Testis (tissue), 3 donors: ENCODE data around the gene HFM1. TPM values are rescaled to one million over a fixed set of nuclear protein-coding genes. Genes with fewer than 3 reads are reported as not detected.

ENCODE experiments used
- DNase-seq: peaks from one replicate; pipeline ENCODE4 v3.0.0-alpha.2; 2019
- H3K27ac ChIP-seq, 2 donors: fragments of 200-600 bp; sonication (generic); one replicate each; pipeline ENCODE4 v1.5.1; 2019
- H3K27me3 ChIP-seq: fragments of 200-600 bp; sonication (generic); one replicate; pipeline ENCODE4 v1.5.1; 2019
- H3K36me3 ChIP-seq: fragments of 200-600 bp; sonication (generic); one replicate; pipeline ENCODE4 v1.5.1; 2017; ENCODE audit warnings: low read depth; ENCODE audit errors: missing control alignments
- H3K4me1 ChIP-seq: fragments of 200-600 bp; sonication (generic); one replicate; pipeline ENCODE4 v1.5.1; 2019
- H3K4me3 ChIP-seq, 2 donors: fragments of 200-600 bp; sonication (generic); one replicate each; pipeline ENCODE4 v1.5.1; 2017 to 2019
- H3K9me3 ChIP-seq: fragments of 200-600 bp; sonication (generic); one replicate; pipeline ENCODE4 v1.5.1; 2017
- CTCF ChIP-seq, 3 experiments: fragments of 450-650 bp in 2 of 3; fragments of 200-600 bp in 1 of 3; sonication (generic) in 1 of 3; IDR thresholded peaks; one replicate each; pipeline ENCODE4 v1.5.1; 2016 to 2019; ENCODE audit warnings: antibody characterized with exemption in 3 of 3, mild to moderate bottlenecking in 2 of 3, moderate library complexity in 1 of 3
- POLR2A ChIP-seq: fragments of 450-650 bp; IDR thresholded peaks from one replicate; pipeline ENCODE4 v1.6.1; 2017; ENCODE audit warnings: antibody characterized with exemption, mild to moderate bottlenecking, moderate library complexity
- WGBS, 2 donors: methylation state at CpG; one replicate each; pipeline ENCODE4 v1.1.5; 2018; 5-methylcytosine and 5-hydroxymethylcytosine counted together
- intact Hi-C: fragments of 100-400 bp; cut with DNase I; formaldehyde crosslinking; loops from one replicate; pipeline ENCODE4 v1.15.1; 2023; ENCODE audit warnings: low total_unique reads
- polyA plus RNA-seq: library from polyadenylated mRNA; stranded (reverse); fragments of 350-450 nt; fragmentation: Illumina TruSeq; extraction: RNeasy Lipid Tissue Mini Kit (QIAGEN cat#74804); gene quantifications from one replicate; pipeline ENCODE4 v1.2.3, GENCODE V29; 2014; ENCODE audit warnings: low read depth, low replicate concordance; ENCODE audit not compliant: insufficient read depth
- total RNA-seq, 2 donors: library from RNA; depleted of rRNA; stranded (reverse); fragments of >200 nt; gene quantifications; one replicate each; pipeline ENCODE4 v1.2.3, GENCODE V29; 2016

The HFM1 gene
- total and polyA plus RNA-seq, 3 donors from 2014 or later, result 12.6 to 27.1 (median 20.5) TPM

- Histone ChIP-seq H3K4me3 (no peak overlapping the region), H3K27ac (no peak overlapping the region), H3K36me3 (no peaks in the 10 kb centered on the region), H3K27me3 (no peaks in the 10 kb centered on the region), H3K4me1 (no peaks in the 10 kb centered on the region), H3K9me3 (no peaks in the 10 kb centered on the region)
- TF ChIP-seq POLR2A (no peak), CTCF (IDR thresholded peaks at IDR 0.05) (no peak)
- intact Hi-C loops, result no loop called here
- no peak for DNase-seq
Measured at GRCh38 chr1:91412371-91412770, 7.7 kb upstream of the HFM1 start.

- no peaks in the 10 kb centered on the region for H3K9me3 ChIP-seq
- H3K4me1 ChIP-seq, result no peaks in the 10 kb centered on the region
- WGBS, 2 donors, result 69 to 80% methylated on average over 7 of the region's 7 CpGs
- no peak overlapping the region for H3K4me3 ChIP-seq
- no peaks in the 10 kb centered on the region for H3K27me3 ChIP-seq
- TF ChIP-seq CTCF (IDR thresholded peaks at IDR 0.05), result no peak
- TF ChIP-seq POLR2A, result no peak
- no peaks in the 10 kb centered on the region for H3K36me3 ChIP-seq
- H3K27ac ChIP-seq, result no peak overlapping the region
- intact Hi-C loops, result no loop called here
- no peak for DNase-seq
Measured at GRCh38 chr1:91406773-91407389, 2.2 kb upstream of the HFM1 start.

- WGBS, 2 donors, result 32 to 33% methylated on average over 3 of the region's 3 CpGs
- no peak for DNase-seq
- H3K4me1 ChIP-seq, result no peaks in the 10 kb centered on the region
- no peaks in the 10 kb centered on the region for H3K27me3 ChIP-seq
- no peak overlapping the region for H3K27ac ChIP-seq
- no peaks in the 10 kb centered on the region for H3K9me3 ChIP-seq
- TF ChIP-seq POLR2A (no peak), CTCF (IDR thresholded peaks at IDR 0.05) (peak; percentile 28 to 40 (median 37))
- H3K4me3 ChIP-seq, result no peak overlapping the region
- intact Hi-C loops, result no loop called here
- no peaks in the 10 kb centered on the region for H3K36me3 ChIP-seq
Measured at GRCh38 chr1:91402023-91402422, 2.6 kb downstream of the HFM1 start.

GRCh38 chr1:91400133-91400725 lies 4.4 kb downstream of the HFM1 start:
- no peak overlapping the region for H3K4me3 ChIP-seq
- H3K9me3 ChIP-seq, result no peaks in the 10 kb centered on the region
- no peaks in the 10 kb centered on the region for H3K27me3 ChIP-seq
- H3K36me3 ChIP-seq, result no peaks in the 10 kb centered on the region
- DNase-seq, result no peak
- TF ChIP-seq POLR2A, result no peak
- no peak for TF ChIP-seq CTCF (IDR thresholded peaks at IDR 0.05)
- 89 to 94% methylated on average over 6 of the region's 6 CpGs for WGBS, 2 donors
- intact Hi-C loops, result no loop called here
- H3K4me1 ChIP-seq, result no peaks in the 10 kb centered on the region
- H3K27ac ChIP-seq, result no peak overlapping the region

- TF ChIP-seq CTCF (IDR thresholded peaks at IDR 0.05), result no peak
- TF ChIP-seq POLR2A, result no peak
Measured at GRCh38 chr1:91398291-91398690, 6.3 kb downstream of the HFM1 start.

More at GRCh38 chr1:91398291-91398690, 6.3 kb downstream of the HFM1 start:
- H3K9me3 ChIP-seq, result no peaks in the 10 kb centered on the region
- intact Hi-C loops, result no loop called here
- no peak for DNase-seq
- no peaks in the 10 kb centered on the region for H3K4me1 ChIP-seq
- no peak overlapping the region for H3K4me3 ChIP-seq
- no peaks in the 10 kb centered on the region for H3K36me3 ChIP-seq
- H3K27ac ChIP-seq, result no peak overlapping the region
- no peaks in the 10 kb centered on the region for H3K27me3 ChIP-seq
- WGBS, 2 donors, result 63% methylated on average over 1 of the region's 1 CpG
